PC-9 (cell line): ENCODE measurements around the gene CSAG3. TPM values are rescaled to one million over a fixed set of nuclear protein-coding genes. Genes with fewer than 3 reads are reported as not detected.
"Not testable (repeated sequence)": the region's sequence is repeated elsewhere in the genome, so short reads cannot be mapped to it uniquely, and the experiment has no call there.

Experiments used
- Bru-seq: library from RNA; stranded (reverse); fragments of 400-500 nt; gene quantifications from one replicate; lab custom pipeline; 2021; lab: Mats Ljungman, UMichigan
- BruChase-seq, 2 experiments: library from RNA; stranded (reverse); fragments of 400-500 nt; gene quantifications; one replicate each; lab custom pipeline; 2021; lab: Mats Ljungman, UMichigan
- BruUV-seq: library from RNA; stranded (reverse); fragments of 400-500 nt; replicated peaks from 2 replicates; lab custom pipeline; 2021; lab: Mats Ljungman, UMichigan
- CTCF ChIA-PET: fragments of 300-600 bp; sonication (Branson Sonifier 250); formaldehyde crosslinking; loops from one replicate; lab custom pipeline; 2022; ENCODE audit warnings: antibody characterized with exemption; lab: Charles Lee
- POLR2A ChIA-PET: fragments of 300-600 bp; sonication (Branson Sonifier 250); formaldehyde crosslinking; loops from one replicate; lab custom pipeline; 2022; ENCODE audit warnings: antibody characterized with exemption; ENCODE audit not compliant: unreplicated experiment; lab: Charles Lee
- DNase-seq, 2 experiments: peaks; one replicate each; pipeline versions ENCODE4 v3.0.0 to v3.0.0-alpha.2; 2015 to 2022; ENCODE audit warnings: mixed read lengths in 1 of 2
- H2AFZ ChIP-seq: fragments of 200-600 bp; sonication (generic); 2 replicates; pipeline ENCODE4 v1.8.1; 2017; ENCODE audit warnings: antibody characterized with exemption
- H3F3A ChIP-seq: fragments of 200-600 bp; sonication (generic); 2 replicates; pipeline ENCODE4 v1.8.1; 2017; ENCODE audit warnings: antibody characterized with exemption, mild to moderate bottlenecking, low read depth; ENCODE audit not compliant: insufficient read depth
- H3K27ac ChIP-seq: fragments of 200-600 bp; sonication (generic); 2 replicates; pipeline ENCODE4 v1.6.1; 2016; ENCODE audit warnings: mixed run types
- H3K27me3 ChIP-seq: fragments of 200-600 bp; sonication (generic); 2 replicates; pipeline ENCODE4 v1.6.1; 2016; ENCODE audit warnings: low read depth, mixed run types; ENCODE audit not compliant: insufficient read depth
- H3K36me3 ChIP-seq: fragments of 200-600 bp; sonication (generic); 2 replicates; pipeline ENCODE4 v1.6.1; 2016; ENCODE audit warnings: low read depth, mixed run types
- H3K4me1 ChIP-seq: fragments of 200-600 bp; sonication (generic); replicated peaks from 2 replicates; pipeline ENCODE4 v1.6.1; 2016; ENCODE audit warnings: mixed run types; ENCODE audit not compliant: insufficient read depth
- H3K4me2 ChIP-seq: fragments of 200-600 bp; sonication (generic); 2 replicates; pipeline ENCODE4 v1.6.1; 2017; ENCODE audit warnings: mixed run types
- H3K4me3 ChIP-seq: fragments of 200-600 bp; sonication (generic); 2 replicates; pipeline ENCODE4 v1.6.1; 2016; ENCODE audit warnings: mixed run types
- H3K79me2 ChIP-seq: fragments of 200-600 bp; sonication (generic); 2 replicates; pipeline ENCODE4 v1.6.1; 2017; ENCODE audit warnings: low read depth, mixed run types
- H3K9me2 ChIP-seq: fragments of 200-600 bp; sonication (generic); 2 replicates; pipeline ENCODE4 v1.8.1; 2017; ENCODE audit warnings: mild to moderate bottlenecking; ENCODE audit not compliant: insufficient read depth
- H3K9me3 ChIP-seq: fragments of 200-600 bp; sonication (generic); 2 replicates; pipeline ENCODE4 v1.8.1; 2016; ENCODE audit warnings: low read depth; ENCODE audit not compliant: insufficient read depth
- H4K20me1 ChIP-seq: fragments of 200-600 bp; sonication (generic); 2 replicates; pipeline ENCODE4 v1.8.1; 2017; ENCODE audit not compliant: insufficient read depth
- CTCF ChIP-seq: fragments of 200-600 bp; sonication (generic); conservative IDR thresholded peaks from 2 replicates; pipeline ENCODE4 v1.6.1; 2017; ENCODE audit warnings: mixed run types, antibody characterized with exemption, mild to moderate bottlenecking, moderate library complexity
- EZH2 ChIP-seq: fragments of 200-600 bp; sonication (generic); IDR thresholded peaks from 2 replicates; pipeline ENCODE4 v1.8.0; 2017; ENCODE audit warnings: antibody characterized with exemption, low read depth
- intact Hi-C: fragments of 100-400 bp; cut with micrococcal nuclease; formaldehyde crosslinking; loops from one replicate; pipeline ENCODE4 v1.10.0; 2022; ENCODE audit not compliant: unreplicated experiment
- long read RNA-seq: library from polyadenylated mRNA; stranded (forward); transcript quantifications from one replicate; pipeline ENCODE4 v2.0.0, GENCODE V29; 2022
- total RNA-seq: library from RNA; stranded (reverse); gene quantifications from 2 replicates; pipeline ENCODE4 v1.2.3, GENCODE V29; 2021

The CSAG3 gene
- total RNA-seq (41.6 and 52.9 TPM in 2 replicates), Bru-seq, nascent RNA (percentile 60 among the genes with signal in this experiment), BruChase-seq, experiment 1, labeled RNA remaining after a 2-hour chase (percentile 88 among the genes with signal in this experiment), BruChase-seq, experiment 2, labeled RNA remaining after a 6-hour chase (percentile 93 among the genes with signal in this experiment)
- long read RNA-seq, partial matches to known transcripts: 18 of 53 reads
- long read RNA-seq, other reads (novel, unspliced or antisense): 35 of 53 reads

DNA sequence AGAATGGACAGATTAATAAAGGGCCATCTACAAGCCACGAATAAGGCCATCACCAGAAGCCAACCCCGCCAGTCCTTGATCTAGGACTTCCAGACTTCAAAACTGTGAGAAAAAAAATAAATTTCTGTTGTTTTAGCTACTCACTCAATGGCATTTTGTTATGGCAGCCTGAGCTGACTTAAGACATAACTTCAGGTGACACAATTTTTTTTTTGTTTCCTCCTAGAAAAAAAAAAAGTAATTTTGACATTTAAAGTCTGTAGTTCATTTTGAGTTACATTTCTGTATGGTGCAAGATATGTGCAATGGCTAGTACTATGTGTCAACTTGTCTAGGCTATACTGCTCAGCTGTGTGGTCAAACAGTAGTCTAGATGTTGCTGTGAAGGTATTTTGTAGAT is at the start of gene CSAG3:
TSS of gene CSAG3 (plus strand) at position 301 of the 400 bp plus-strand sequence.
- H3K27me3 ChIP-seq, H2AFZ ChIP-seq, CTCF ChIA-PET, BruUV-seq, POLR2A ChIA-PET, H3K9me2 ChIP-seq, H3F3A ChIP-seq, intact Hi-C loops, H3K4me2 ChIP-seq, H3K4me1 ChIP-seq, H3K9me3 ChIP-seq, H4K20me1 ChIP-seq, DNase-seq, H3K36me3 ChIP-seq, H3K4me3 ChIP-seq, H3K79me2 ChIP-seq, H3K27ac ChIP-seq: not testable (repeated sequence)

GRCh38 chrX:152713195-152713594 is 45.8 kb upstream of the CSAG3 start:
- H3K4me3 ChIP-seq, H4K20me1 ChIP-seq, intact Hi-C loops, DNase-seq, H2AFZ ChIP-seq, H3K4me1 ChIP-seq, H3F3A ChIP-seq, H3K4me2 ChIP-seq, H3K27me3 ChIP-seq, POLR2A ChIA-PET, H3K36me3 ChIP-seq, H3K9me3 ChIP-seq, H3K79me2 ChIP-seq, H3K9me2 ChIP-seq, H3K27ac ChIP-seq, CTCF ChIA-PET, BruUV-seq: not testable (repeated sequence)

GRCh38 chrX:152713815-152714787 is 44.9 kb upstream of the CSAG3 start, which contains the start of gene MAGEA2B:
Gene MAGEA2B (plus strand): TSS chrX:152714628. CDS start chrX:152717107, 2,479 bp downstream.
- H3K9me2 ChIP-seq, H3K27me3 ChIP-seq, intact Hi-C loops, CTCF ChIA-PET, H4K20me1 ChIP-seq, H3K4me1 ChIP-seq, POLR2A ChIA-PET, H3K4me2 ChIP-seq, H3F3A ChIP-seq, H3K36me3 ChIP-seq, H3K27ac ChIP-seq, DNase-seq, H3K9me3 ChIP-seq, H3K4me3 ChIP-seq, H3K79me2 ChIP-seq, H2AFZ ChIP-seq: not testable (repeated sequence)
- TSS peak; percentile 77 for BruUV-seq

DNA sequence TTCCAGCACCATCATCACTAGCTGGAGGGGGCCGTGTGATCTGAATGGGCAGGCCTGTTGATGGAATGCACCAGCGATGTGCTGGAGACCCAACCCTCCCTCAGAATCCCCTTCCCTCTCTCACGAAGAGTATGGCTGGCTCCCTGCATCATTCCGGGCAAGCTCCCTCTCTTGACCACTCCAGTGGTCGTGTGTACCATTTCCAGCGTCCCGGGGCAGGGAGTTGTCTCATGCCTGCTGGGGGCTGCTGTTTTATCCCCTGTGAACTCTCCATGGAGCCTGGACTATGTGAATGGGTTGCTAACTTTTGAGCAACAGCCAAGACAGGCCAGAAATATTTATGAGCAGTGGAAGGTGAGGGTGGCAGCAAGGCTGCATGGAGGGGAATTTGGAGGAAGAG is 33.6 kb upstream of the CSAG3 start:
- no TSS peak for BruUV-seq
- Histone ChIP-seq H3F3A (no peaks in the 10 kb centered on the region), H3K9me3 (no peaks in the 10 kb centered on the region), H3K27ac (no peak overlapping the region), H3K4me2 (no peak overlapping the region), H3K36me3 (no peaks in the 10 kb centered on the region), H3K4me1 (no peaks in the 10 kb centered on the region), H3K27me3 (peaks cover 11% of the 10 kb centered on the region; the same call in 1 of the 2 replicates), H3K4me3 (no peak overlapping the region), H3K9me2 (no peaks in the 10 kb centered on the region), H4K20me1 (no peaks in the 10 kb centered on the region), H2AFZ (no peak overlapping the region), H3K79me2 (no peaks in the 10 kb centered on the region)
- ChIA-PET POLR2A (no interaction called here), CTCF (no interaction called here)
- TF ChIP-seq EZH2: no peak
- TF ChIP-seq CTCF: no peak
- intact Hi-C loops: no loop called here
- DNase-seq: peak in 1 of 2 experiments; percentile 17
